Erythroblast (primary cell): Measurements from ENCODE around the gene CCDC32.

Experiments
- GATA1 ChIP-seq: IDR thresholded peaks from 2 replicates; pipeline ENCODE4 v1.6.1; 2011; ENCODE audit warnings: low read depth, mild to moderate bottlenecking, control low read depth, low read length, moderate library complexity
- POLR2A ChIP-seq: IDR thresholded peaks from 2 replicates; pipeline ENCODE4 v1.6.1; 2011; ENCODE audit warnings: mild to moderate bottlenecking, low read length

- TF ChIP-seq POLR2A (no peak), GATA1 (no peak)
Observed at GRCh38 chr15:40523611-40524010, 41.2 kb downstream of the CCDC32 start.
